NCI-H2171 treated with DMSO at 0.1 percent for 48 hours (cell line): ENCODE data around the gene CTU2.

Experiments
- DNase-seq: peaks from one replicate; lab custom pipeline; 2025; lab: John Stamatoyannopoulos, UW

Gene CTU2

DNA sequence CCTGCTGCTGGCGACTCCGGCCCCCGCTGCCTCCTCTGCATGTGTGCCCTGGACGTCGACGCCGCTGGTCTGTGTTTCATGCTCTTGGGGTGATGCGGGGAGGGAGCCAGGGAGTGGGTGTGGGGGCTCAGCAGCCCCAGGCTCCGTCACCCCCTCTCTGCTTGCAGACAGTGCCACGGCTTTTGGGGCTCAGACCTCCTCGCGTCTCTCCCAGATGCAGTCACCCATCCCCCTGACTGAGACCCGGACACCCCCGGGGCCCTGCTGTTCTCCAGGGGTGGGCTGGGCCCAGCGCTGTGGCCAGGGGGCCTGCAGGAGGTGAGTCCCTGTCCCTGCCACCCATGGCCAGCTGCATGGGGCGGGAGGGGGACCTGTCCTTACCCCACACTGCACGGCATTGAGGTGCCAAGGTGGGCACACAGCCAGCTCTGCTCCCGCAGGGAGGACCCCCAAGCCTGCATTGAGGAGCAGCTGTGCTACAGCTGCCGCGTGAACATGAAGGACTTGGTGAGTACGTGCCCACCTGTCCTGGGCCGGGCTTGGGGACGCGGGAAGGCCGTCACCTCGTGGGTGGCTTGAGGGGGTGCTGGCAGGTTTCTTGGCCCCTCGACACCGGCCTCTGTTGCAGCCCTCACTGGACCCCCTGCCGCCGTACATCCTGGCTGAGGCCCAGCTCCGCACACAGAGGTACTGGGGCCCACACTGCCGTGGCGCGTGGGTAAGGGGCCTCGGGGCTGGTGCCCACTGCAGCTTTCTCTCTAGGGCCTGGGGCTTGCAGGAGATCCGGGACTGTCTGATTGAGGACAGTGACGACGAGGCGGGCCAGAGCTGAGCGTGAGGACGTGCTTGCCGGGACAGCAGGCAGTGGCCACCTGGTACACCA, 8.4 kb downstream of the CTU2 start:
- DNase-seq, result no peak

DNA sequence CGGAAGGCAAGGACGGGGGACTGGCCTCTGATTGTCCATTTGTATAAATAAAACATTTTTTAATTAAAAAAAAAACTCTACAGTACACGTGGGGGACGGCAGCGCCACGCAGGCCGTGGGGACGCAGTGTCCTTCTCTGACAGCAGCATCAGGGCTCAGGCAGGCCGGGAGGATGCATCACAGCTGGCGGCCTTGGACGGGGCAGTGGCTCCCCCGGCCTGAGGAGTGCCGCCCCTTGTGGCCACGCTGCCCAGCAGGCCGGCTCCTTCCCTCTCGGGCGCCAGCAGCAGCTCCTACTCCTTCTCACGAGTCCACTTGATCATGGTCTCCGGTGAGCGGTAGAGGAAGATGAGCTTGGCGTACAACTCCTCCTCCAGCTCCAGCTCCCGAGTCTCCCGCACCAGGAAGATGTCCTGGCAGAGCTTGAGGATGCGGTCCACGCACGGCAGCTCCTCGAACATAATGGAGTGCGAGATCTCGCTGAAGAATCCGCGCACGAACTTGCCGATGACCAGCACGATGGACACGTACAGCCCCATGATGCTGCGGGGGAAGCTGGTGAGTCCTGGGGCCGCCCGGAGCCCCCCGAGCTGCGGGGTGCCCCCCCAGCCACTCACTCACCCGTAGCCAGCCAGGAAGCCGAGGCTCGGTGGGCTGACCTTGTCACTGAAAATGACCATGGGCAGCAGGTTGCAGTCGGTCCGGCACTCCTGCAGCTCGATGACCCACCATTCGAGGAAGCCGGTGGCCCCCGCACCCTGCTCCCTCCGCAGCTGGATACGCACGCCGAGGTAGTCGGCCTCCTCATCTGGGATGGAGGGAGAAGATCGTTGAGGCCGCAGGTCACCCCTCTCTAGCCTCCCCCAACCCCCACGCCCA, 9.2 kb downstream of the CTU2 start:
- no peak for DNase-seq

DNA sequence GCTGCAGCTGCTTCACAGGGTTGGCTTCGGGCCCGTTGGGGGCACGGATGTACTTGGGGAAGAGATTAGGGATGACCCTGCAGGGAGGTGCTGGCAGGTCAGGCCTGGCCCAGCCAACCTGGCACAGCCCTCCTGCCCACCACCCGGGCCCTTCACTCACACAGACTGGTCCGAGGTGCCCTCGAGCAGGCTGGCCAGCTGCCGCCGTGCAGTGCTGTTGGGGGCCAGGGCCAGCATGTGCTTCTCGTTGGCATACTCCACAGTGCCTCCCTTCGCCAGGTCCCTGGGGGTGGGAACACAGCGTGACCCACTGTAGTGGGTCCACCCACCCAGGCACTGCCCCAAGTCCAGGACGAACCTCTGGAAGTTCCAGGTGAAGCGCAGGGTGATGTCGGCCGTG, 9.9 kb downstream of the CTU2 start:
- no peak for DNase-seq

DNA sequence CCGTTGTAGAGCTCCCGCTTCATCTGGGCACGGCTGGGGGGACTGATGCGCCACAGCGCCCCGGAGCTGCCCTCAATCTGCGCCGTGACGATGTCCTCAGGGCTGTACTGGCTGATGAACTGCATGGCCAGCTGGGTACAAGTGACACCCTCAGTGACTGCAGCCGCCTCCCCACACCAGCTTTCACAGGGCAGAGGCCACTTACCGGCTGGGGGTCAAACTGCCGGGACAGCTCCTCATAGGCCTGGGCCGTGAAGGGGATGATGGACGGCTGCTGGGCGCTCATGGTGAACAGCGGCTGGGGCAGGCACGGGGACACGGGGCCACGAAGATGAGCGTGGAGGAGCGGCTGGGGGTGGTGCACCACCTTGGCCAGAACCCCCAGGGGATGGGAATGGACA, 10.3 kb downstream of the CTU2 start:
- DNase-seq, result no peak

DNA sequence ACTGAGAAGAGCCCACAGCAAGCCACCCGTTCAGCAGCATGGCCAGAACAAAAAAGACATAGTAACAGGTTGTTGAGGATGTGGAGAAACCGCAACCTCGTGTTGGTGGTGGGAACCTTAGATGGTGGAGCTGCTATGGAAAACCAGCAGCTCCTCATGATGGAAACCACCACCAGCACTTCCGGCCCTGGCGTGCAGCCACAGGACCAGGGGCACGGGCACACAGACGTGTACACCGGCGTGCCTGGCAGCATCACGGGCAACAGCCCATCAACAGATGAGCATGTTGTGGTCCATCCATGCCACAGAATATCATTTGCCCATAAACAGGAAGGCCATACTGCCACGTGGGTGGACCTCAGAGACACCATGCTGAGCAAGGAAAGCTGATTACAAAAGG, 11.9 kb downstream of the CTU2 start:
- no peak for DNase-seq

DNA sequence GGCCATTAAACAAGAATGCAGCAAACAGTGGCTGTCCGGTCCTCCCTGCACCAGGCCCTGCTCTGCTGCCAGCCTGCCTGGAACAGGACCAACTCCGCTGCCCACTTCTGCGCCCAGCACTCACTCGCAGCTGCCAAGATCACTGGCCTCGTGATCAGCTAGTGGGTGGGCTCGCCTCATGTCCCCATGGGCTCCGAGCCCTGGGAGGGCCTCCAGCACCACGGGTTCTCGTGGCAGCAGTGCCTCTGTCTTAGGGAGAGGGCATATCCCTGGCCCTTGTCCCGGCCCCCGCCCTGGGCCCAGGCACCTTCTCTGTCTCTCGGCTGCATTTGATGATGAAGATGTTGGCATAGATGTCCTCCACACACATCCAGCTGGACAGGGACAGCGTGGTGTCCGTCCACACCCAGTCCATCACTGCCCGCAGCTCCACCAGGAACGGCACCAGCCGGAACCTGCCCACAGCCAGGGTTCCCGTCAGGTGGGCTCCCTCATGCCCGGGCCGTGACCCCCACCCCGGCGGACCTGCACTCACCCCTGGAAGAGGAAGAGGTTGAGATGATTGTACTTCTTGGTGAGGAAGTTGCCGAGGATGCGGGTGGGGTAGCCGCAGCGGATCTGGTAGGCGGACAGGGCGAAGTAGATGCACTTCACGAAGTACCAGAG, 13.1 kb downstream of the CTU2 start:
- no peak for DNase-seq

DNA sequence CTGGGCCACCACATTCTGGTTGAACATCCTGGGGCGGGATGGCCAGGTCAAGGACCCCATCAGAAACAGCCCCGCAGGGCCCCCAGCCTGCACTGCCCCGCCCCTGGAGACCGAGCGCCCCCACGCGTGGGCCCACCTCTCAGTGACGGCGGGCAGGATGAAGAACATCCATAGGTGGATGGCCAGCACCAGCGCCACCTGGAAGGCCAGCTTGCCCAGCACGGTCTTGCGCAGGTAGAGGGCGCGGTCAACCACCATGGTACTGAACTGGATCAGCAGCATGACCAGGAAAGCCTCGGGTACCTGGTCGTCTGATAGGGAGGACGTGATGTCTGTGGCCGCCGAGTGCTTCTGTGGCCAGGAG, 13.6 kb downstream of the CTU2 start:
- no peak for DNase-seq

DNA sequence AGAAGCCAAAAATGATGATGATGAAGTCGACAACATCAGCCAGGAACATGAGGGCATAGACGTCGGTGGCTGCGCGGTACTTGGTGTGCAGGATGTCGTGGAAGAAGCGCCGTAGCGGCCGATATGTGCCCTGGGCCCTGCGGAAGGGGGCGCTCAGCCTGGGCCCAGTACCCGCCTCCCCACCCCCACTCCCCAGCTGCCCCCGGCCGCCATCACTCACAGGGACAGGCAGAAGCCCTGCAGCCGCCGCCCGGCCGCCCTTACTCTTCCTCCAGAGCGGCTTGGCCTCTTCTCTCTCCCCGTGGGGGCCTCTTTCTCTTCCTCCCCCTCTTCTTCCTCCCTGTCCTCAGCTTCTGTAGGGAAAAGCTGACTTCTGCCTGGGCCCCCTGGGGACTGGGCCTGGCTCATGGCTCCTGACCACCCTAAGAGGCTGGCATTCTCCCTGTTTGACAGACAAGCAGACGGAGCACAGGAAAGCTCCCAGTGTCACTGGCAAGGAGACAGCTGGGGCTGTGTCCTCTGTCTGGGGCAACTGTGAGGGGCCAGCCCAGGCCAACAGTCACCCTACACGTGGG, 14.2 kb downstream of the CTU2 start:
- no peak for DNase-seq

DNA sequence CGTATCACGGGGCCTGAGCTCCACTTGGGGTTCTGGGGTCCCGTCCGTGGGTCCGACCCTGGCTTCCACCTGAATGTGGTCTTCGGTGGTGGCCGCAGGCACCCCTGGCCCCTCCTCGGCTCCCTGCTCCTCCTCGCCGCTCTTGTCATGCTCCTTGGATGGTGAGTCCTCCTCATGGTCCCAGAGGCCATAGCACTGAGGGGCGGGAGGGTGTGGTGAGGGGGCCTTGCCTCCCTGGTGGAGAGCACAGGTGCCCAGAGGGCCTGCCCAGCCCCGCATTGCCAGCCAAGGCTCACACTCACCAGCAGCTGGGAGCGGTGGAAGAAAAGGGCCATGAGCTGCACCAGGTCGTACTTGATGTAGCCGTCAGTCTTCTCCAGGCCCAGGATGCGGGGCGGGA, 14.9 kb downstream of the CTU2 start:
- no peak for DNase-seq

DNA sequence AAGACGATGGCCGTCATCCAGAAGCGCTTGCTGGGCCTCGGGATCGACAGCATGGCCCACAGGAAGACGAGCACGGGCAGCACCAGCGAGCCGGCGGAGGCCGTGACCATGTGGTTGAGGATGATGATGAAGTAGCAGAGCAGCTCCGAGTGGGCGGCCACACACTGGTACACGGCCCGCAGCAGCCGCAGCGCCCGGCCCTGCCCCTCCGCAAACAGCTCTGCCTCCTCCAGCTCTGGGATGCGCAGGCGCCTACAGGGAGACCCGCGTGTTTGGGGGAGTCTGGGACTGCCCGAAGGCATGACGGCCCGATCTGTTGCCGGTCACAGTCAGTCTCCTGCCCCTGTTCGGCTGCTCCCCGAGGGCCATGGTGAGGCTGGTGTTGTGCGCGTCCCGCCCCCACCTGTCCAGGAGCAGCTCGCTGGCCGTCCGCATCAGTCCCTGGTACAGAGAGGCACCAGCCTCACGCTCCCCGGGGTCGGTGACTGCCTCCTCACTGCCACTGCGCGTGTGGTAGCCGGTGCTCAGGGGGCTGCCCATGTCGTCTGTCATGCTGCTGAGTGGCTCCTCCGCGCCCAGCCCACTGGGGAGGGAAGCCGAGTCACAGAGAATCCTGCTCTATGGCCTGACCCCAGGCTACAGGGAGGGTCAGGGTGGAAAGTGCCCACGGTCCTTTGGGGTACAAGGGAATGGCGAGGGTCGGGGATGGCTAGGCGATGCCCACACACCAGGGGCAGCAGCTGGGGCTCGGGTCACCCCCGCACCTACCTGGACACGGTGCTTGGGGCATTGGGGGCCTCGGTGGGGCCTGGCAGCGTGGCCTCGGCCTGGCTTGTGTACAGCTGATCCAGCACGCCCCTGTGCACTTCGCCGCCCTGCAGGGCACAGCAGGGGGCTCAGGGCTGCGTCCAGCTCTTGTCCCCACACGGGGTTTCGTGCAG, 15.8 kb downstream of the CTU2 start:
- DNase-seq, result no peak

DNA sequence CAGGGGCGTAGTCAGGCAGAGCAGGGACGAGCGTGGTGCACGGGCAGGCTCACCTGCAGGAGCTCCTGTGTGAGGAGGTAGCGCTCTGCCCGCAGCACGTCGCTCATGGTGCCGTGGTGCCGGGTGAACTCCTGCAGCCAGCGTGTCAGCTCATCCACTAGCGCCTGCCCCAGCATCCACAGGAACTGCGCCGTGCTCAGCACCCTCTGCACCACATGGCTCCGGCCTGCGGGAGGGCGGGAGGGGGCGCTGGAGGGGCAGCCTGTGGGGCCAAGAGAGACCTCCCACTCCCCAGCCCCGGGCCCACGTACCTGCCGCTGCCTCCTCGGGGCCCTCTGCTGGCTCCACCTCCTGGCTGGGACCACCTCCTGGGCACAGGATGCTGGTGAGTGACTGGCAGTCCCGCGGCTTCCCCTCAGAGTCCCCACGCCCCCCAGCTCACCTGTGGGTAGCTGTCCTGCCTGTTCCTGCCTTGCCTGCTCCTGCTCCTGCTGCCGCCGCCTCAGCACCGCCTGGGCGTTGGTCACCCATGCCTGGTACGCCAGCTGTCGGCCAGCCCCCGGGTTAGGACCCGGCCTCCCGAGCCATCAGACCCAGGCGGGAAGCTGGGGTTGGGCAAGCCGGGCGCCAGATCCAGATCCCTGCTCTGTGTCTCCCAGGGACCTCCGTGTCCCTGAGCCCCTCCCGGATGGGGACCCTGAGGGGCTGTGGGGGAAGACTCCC, 16.6 kb downstream of the CTU2 start:
- no peak for DNase-seq

DNA sequence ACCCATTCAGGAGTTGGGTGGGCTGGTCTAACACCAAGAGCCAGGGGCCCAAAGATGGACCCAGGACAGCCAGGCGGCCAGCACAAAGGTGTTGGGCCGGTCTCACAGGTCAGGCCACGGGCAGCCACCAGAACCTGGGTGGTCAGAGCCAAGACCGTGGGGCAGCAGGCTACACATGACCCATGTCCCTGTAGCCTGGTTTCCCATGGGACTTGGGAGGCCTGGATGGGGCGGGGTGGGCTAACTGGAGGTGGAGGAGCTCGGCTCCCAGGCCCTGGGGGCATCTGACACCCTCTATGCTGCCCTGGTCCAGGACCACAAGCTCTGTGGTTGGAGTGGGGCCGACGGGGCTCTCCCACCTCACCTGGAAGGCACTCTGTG, 17.2 kb downstream of the CTU2 start:
- no peak for DNase-seq

DNA sequence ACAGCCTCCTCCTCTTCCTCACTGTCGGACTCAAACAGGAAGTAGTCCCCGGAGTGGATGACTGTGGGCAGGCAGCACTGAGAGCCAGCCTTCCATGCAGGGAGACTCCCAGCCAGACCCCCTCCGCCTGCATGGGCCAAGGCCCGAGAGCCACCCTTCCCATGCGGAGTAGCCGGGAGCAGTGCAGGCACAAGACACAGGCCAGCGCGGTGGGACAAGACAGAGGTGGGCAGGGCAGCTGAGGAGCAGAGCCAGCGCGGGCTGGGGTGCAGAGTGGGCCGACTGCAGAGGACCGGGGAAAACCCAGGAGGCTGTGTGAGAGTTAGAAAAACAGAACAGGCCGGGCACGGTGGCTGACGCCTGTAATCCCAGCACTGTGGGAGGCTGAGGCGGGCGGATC, 17.6 kb downstream of the CTU2 start:
- DNase-seq, result no peak

DNA sequence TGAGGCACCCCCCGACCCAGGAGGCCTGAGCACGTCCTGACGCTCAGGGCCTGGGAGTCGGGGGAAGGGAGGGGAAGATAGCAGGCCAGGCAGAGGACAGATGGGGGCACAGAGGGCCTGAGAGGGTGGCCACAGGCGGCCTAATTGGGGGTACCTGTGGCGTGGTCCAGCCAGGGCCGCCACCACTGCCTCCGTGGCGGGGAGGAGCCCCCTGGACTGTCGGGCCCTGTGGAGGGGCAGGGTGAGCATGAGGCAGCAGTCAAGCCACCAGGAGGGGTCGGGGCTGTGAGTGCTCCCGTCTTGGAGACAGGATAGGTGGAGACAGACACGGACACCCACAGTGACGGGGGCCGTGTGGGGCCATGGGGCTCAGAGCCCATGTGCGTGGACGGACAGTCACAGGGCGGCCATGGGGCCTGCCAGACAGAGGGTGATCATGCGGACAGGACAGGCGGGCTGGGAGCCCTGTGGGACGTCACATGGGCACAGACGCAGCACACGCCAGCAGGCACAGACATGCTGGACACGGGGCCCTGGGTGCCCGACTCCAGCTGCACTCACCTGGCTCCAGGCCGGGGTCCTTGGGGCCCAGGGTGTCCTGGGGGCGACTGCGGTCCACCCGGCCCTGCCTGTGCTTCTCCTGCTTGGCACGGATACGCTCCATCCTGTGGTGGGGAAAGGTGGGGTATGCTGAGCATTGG, 18.7 kb downstream of the CTU2 start:
- no peak for DNase-seq

DNA sequence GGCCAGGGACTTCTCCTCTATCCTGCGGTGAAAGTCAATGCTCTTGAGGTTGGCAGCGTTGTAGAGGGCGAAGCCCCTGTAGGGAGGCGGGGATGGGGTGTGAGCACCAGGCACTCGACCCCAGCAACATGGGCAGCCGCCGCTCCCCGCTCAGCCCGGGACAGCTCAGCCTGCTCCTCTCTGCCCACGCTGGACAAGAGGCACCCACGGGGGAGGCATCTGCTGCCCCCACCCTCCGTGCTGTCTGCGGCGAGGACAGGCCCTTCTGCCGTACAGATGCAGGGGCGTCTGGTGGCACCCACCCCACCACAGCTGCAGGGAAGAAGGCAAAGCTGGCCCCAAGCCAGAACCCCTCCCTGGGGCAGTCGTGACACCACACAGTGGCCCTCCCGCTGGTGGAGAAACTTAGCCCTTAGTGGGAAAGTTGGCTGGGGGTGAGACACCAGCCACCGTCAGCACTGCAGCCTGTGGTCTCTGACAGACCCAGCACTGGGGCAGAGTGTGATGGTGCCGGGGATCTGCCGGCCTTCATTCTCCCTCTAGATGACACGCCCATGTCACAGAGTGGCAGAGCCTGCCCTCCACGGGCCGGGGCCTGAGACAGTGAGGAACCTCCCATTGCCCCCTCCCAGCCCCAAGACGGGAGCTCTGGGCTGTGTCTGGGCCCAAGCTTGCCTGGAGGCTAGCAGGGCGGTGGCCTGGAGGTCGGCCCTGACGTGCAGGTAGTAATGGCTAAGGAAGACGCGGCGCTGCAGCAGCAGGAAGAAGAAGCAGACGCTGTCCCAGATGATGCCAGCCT, 19.5 kb downstream of the CTU2 start:
- DNase-seq, result no peak

DNA sequence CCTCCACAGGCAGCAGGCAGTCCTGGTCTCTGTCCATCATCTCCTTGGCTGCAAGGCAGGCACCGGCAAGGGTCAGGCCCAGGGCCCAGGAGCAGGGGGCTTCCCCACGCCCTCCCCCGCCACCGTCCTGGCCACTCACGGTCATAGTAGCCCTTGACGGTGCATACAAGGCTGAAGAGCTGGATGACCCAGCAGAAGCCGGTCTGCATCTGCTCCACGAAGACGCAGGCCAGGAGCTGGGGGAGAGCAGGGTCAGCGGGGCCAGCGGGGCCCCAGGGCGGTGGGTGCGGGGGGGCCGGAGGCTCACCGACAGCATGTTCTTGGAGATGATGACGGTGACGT, 20.1 kb downstream of the CTU2 start:
- no peak for DNase-seq

DNA sequence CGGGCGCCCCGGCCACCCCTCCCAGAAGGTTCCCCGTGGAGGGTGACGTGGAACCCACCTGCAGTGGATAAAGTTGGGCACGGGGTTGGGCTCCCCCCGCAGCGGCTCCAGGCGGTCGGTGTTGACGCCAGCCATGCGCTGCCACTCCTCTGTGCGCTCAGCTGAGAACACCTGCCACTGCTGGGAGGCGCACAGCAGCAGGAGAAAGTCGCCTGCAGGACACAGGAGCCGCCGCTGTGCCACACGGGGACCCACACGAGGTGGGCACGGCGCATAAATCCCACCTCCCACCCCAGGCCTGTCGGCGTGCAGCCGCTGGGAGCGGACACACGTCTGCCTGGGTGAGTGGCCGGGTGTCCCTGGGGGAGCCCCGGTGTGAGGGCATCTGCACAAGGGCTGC, 20.7 kb downstream of the CTU2 start:
- no peak for DNase-seq

DNA sequence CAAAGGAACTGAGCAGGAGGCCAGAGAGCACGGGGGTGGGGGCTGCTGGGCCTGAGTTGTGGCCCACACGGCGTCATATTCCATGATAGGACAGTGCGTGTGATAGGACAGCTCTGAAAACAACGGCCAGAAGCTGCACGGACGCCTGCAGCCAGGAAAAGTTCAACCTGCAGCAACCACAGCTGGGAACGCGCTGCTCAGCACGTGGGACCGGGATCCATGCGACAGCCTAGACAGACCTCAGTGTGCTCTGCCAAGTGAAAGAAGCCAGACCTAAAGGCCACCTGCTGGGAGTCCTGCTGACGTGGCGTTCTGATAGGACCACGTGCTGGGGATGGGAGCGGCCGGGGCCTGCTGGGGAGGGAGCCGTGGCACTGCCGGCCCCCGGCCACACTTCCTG, 21.6 kb downstream of the CTU2 start:
- peak; percentile 88 for DNase-seq
